ENCODE data around the gene ITIH1.
"Not testable (repeated sequence)": the region's sequence is repeated elsewhere in the genome, so short reads cannot be mapped to it uniquely, and the experiment has no call there.

The ITIH1 gene, protein sequence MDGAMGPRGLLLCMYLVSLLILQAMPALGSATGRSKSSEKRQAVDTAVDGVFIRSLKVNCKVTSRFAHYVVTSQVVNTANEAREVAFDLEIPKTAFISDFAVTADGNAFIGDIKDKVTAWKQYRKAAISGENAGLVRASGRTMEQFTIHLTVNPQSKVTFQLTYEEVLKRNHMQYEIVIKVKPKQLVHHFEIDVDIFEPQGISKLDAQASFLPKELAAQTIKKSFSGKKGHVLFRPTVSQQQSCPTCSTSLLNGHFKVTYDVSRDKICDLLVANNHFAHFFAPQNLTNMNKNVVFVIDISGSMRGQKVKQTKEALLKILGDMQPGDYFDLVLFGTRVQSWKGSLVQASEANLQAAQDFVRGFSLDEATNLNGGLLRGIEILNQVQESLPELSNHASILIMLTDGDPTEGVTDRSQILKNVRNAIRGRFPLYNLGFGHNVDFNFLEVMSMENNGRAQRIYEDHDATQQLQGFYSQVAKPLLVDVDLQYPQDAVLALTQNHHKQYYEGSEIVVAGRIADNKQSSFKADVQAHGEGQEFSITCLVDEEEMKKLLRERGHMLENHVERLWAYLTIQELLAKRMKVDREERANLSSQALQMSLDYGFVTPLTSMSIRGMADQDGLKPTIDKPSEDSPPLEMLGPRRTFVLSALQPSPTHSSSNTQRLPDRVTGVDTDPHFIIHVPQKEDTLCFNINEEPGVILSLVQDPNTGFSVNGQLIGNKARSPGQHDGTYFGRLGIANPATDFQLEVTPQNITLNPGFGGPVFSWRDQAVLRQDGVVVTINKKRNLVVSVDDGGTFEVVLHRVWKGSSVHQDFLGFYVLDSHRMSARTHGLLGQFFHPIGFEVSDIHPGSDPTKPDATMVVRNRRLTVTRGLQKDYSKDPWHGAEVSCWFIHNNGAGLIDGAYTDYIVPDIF

DNA sequence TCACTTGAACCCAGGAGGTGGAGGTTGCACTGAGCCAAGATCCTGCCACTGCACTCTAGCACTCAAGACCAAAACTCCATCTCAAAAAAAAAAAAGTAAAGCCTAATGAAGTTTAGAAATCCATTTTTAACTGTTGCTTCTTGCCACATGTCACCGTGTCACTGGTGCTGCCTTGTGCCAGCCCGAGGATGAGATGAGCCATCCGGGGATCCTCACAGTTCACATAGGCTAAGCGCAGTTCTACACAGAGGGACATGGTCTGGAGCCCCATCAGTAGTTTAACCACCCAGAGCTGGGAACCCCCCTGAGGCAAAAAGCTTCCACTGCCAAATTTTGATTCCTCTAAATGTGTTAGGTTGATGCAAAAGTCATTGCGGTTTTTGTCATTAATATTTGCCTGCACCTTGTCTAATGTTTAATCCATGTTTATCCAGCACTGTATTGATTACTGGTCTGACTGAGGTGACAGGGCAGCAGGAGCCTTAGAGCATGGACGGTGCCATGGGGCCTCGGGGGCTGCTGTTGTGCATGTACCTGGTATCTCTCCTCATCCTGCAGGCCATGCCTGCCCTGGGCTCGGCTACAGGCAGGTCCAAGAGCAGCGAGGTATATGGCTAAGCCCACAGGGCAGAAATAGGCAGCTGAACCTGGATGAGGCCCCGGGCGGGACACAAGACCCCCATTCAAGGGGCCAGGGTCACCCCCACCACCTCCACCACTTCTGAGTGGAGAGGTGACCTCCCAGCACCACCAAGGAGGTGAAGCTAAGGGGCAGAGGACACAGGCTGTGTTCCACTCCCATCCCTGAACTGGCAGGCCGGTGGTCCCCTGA, at the start of gene ITIH1:
TSS of gene ITIH1 (plus strand) at position 473 of the 832 bp plus-strand sequence. CDS start at position 490, 17 bp downstream.
- no peak for DNase-seq (ENCODE audit: low read depth)

DNA sequence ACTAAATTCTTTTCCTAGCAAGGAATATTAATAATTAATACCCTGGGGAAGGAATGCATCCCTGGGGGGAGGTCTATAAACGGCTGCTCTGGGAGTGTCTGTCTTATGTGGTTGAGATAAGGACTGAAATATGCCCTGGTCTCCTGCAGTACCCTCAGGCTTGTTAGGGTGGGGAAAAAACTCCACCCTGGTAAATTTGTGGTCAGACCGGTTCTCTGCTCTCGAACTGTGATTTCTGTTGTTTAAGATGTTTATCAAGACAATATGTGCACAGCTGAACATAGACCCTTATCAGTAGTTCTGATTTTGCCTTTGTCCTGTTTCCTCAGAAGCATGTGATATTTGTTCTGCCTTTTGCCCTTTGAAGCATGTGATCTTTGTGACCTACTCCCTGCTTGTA, 48.6 kb upstream of the ITIH1 start:
- DNase-seq (ENCODE audit: low read depth), result not testable (repeated sequence)

DNA sequence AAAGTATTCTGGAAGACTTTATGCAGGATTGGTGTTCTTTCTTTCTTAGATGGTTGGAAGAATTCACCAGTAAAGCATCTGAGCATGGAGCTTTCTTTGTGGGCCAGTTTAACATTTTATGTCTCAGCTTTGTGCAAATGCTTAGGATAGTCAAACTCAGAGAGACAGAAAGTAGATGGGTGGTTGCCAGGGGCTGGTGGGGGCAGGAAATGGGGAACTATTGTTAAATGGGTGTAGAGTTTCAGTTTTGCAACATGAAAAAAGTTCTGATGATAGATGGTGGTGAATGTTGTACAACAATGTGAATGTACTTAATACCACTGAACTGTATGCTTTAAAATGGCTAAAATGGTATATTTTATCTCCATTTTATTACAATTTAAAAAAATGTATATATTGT, 46.7 kb upstream of the ITIH1 start:
- DNase-seq (ENCODE audit: low read depth), result no peak

DNA sequence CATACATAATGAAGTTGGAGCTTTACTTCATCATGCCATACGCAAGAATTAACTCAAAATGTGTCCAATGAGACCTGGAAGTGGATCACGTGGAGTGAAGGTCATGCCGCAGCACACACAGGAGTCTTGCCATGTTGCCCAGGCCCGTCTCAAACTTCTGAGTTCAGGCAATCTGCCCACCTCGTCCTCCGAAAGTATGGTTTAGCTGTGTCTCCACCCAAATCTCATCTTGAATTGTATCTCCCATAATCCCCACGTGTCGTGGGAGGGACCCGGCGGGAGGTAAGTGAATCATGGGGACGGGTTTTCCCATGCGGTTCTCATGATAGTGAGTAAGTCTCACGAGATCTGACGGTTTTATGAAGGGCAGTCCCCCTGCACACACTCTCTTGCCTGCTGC, 45.8 kb upstream of the ITIH1 start:
- no peak for DNase-seq (ENCODE audit: low read depth)

DNA sequence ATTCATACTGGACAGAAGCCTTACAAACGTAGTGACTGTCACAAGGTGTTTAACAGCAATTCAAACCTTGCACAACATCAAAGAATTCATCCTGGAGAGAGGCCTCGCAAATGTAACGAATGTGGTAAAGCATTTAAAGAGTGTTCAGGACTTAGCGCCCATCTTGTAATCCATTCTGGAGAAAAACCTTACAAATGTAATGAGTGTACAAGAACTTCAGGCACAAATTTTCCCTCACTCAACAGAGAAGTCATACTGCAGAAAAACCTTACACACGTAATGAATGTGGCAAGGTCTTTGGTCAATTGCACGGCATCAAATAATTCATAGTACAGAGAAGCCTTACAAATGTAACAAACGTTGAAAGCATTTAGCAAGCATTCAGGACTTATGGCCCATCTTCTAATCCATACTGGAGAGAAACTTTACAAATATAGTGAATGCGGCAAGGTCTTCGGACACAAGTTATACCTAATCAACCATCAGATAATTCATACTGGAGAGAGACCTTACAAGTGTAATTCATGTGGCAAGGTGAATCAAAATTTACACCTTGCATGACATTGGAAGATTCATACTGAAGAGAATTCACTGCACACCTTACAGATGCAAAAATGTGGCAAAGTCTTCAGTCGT, 44.0 kb upstream of the ITIH1 start:
- DNase-seq (ENCODE audit: low read depth), result no peak

DNA sequence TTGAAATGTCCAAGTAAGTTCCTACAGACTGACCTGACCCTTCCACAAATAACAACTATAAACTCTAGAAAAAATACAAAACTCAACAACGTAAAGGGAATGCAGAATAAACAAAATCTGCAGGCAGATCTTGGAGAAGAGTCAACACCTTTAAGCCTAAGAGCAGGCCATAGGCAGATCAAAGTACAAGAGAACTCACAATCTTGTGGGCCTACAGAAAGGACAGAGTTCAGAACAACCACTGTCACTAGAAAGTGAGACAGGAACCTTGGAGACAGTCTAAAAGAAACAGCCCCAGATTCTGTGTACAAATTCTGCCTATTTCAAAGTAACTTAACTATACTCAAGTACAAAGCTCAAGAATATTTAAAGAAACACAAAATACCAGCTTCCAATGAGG, 37.7 kb upstream of the ITIH1 start:
- DNase-seq (ENCODE audit: low read depth), result no peak

DNA sequence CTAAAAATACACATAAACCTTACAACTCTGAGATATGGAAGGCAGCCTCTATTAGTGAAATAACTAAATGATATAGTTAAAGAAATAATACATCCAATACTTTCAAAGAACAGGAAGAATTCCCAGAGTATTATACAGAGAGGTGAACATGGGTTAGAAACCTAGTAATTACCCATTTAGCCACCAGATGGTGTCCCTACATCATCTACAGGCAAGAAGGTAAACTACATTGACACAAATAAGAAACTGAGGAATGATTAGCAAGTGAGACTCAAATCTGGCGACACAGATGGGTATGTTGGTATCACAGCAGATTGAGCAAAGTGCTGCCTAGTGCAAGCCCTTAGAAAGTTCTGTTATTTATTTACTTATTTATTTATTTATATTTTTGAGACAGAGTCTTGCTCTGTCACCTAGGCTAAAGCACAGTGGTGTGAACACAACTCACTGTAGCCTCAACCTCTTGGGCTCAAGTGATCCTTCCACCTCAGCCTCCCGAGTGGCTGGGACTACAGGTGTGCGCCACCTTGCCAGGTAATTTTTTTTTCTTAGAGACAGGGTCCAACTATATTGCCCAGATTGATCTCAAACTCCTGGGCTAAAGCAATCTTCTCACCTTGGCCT, 34.9 kb upstream of the ITIH1 start:
- DNase-seq (ENCODE audit: low read depth), result no peak

DNA sequence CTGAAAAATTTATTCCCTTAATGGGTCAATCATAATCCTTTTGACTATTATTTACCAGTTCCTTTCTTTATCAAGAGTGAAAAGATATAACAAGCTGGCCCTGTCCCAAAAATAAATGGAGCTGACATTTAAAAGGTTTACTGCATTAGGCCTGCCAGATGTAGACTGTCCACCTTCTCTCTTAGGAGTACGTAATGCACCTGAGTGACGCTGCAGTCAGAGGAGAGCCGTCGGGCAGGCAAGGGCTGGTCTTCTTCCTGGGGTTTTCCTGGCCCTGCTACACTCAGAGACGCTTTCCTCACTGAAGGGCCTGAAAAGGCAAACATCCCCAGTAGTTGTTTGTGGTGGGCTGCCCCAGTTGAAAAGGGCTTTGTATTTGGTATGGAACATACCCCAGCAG, 34.2 kb upstream of the ITIH1 start:
- DNase-seq (ENCODE audit: low read depth), result no peak

DNA sequence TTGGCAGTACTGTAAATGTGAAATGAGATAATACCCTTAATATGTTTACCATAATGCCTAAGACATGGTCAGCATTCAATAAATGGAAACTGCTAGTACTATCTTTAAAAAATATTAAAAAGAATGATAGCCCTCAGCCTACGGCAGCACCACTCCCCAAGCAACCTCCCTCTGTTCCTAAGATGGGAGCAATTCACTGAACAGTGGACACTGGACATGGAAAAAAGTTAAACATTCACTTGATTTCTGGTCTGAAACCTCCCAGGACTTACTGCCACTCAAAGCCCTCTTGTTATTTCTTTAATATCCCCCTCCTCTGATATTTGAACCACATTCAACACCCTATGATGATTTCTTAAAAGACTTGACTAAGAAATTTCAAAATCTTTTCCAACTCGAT, 33.7 kb upstream of the ITIH1 start:
- DNase-seq (ENCODE audit: low read depth), result no peak

DNA sequence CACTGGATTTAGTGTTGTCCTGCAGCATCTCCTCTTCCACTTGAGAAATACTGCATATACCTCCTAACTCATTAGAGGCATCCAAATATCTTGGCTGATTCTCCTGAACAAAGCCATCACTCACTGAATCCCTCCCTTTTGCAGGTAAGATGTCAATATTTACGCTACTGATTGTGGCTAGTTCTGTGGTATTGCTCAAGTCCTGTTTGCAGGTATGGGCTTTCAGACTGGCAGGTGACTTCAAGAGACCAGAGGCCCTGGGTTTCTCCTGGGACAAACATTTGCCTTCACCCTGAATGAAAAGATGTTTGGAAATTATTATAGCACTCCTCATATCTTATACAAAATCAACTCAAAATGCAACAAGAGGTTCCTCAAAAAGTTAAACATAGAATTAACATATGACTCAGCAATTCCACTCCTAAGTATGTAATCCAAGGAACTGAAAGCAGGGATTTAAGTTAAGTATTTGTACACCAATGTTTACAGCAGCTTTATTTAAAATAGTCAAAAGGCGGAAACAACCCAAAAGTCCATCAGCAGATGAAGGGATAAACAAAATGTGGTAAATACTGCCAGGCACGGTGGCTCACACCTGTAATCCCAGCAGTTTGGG, 25.2 kb upstream of the ITIH1 start:
- no peak for DNase-seq (ENCODE audit: low read depth)

DNA sequence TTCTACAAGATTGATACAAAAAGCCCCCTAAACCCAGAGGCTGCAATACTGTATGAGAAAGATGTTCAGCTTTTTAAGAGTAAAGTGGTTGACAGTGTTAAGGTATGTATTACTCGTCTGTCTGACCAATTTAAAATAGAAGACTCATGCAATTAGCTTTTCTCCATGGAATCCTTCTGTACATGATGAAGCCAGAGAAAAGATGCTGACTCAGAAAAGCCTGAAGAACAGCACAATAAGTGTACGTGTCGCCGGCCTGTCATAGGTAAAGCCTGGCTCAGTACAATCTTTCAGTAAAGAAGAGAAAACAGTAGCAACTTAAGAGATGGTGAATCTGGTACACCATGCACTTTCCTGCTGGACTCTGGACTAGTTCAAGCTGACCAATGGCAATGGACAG, 23.0 kb upstream of the ITIH1 start:
- DNase-seq (ENCODE audit: low read depth), result no peak

DNA sequence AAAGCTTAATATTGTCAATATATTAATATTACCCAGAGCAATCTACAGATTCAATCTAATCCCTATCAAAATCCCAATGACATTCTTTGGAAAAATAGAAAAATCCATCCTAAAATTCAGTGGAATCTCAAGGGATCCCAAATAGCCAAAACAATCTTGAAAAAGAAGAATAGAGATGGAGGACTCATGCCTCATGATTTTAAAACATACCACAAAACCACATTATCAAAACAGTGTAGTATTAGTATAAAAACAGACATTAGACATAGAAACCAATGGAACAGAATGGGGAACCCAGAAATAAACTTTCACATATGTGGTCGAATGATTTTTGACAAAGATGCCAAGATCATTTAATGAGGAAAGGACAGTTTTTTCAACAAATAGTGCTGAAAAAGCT, 21.3 kb upstream of the ITIH1 start:
- DNase-seq (ENCODE audit: low read depth), result no peak

DNA sequence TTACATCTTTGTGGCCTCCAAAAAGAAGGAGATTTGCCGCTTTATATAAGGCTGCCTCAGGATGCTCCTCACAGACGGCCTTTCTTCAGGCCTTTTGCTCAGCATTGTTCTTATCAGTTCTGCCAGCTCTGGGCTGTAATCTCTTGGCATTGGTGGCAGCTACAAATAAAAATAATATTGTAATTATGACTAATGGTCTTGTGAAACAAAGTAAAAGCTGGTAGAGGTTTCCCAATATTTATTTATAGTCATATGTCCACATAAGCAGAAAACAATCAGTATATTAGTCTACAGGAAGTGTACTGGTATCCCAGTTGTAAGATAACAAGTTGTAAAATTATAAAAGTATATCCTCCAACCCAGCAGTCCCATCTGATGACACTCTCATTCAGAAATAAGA, 13.9 kb upstream of the ITIH1 start:
- DNase-seq (ENCODE audit: low read depth), result no peak

DNA sequence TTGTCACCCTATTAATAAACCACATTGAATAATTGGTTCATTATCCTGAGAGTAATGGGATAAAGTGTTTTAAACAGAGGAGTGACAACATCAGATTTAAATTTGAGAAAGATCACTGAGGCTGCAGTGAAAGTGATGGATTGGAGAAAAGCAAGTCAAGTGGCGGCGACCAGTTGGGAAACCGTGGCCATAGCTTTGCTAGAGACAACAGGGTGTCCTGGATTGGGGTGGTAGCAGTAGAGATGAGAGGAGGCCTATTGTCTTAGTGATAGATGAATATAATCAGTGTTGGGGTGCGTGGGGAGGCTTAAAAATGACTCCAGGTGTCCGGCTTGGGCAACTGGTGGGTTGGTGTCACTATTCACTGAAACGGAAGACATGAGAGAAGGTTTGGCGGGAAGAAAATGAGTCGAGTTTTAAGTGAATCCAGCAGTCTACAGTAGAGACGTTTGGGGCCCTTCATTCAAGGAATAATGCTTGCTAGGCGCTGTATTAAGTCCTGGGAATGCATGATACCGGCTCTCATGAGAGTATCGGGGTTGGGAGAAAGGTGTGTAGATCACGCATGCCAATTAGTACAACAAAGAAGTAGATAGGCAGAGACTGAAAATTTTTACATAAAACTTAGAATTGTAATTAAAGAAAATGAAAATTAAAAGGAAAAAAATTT, 7.5 kb upstream of the ITIH1 start:
- DNase-seq (ENCODE audit: low read depth), result no peak

DNA sequence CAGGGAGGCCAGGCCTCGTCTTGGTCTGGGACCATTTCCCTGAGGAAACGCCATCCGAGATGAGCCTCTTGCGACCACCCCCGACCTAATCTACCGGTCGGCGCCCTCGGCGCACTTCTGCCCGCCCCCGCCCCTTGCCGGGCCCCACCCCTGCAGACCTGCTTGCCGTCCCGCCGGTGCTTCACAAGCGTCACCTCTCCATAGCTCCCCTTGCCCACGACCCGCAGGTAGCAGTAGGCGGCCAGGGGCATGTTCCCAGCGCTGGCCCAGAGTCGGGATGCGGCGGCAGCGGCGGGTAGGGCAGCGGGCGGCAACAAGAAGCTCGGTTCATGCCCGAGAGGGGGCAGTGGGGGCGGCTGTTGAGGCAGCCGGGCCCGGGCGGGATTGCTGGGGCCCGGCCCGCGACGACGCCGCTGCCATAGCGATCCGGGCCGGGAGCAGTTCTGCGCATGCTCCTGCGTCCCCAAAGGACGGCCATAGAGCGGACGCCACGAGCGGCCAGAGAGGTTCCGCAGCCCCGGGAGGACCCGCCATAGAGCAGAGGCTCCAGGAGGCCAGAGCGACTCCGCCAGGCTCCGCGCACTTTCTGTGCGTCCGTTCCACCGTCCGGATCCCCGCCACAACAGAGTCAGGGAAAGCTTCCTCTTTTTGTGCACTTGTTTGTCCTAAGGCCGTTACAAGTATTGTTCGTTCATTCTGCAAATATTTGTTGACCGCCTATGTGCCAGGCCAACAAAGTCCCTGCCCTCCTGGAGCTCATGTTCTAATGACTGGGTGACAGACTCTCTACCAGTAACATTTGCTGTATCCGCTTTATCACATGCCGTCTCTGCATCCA, 6.7 kb upstream of the ITIH1 start, which contains the start of gene NEK4:
TSS of gene NEK4 (minus strand) at position 445 of the 838 bp plus-strand sequence. CDS start at position 251, 194 bp downstream.
- DNase-seq (ENCODE audit: low read depth), result peak; percentile 88

DNA sequence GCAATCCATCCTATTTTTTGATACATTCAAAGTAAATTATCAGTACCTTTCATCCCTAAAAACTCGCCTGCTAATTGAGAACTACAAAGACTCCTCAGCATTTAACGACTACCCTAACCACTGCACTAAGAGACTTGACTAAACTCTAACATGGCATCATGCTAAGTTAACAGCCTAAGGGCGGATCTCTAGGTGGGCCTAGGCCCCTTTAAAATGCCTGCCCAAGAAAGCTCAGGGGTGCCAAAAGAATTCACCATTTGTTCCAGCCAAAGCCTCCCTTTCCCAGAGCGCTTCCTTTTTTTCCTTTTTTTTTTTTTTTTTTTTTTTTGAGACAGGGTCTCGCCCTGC, 6.1 kb upstream of the ITIH1 start:
- no peak for DNase-seq (ENCODE audit: low read depth)

DNA sequence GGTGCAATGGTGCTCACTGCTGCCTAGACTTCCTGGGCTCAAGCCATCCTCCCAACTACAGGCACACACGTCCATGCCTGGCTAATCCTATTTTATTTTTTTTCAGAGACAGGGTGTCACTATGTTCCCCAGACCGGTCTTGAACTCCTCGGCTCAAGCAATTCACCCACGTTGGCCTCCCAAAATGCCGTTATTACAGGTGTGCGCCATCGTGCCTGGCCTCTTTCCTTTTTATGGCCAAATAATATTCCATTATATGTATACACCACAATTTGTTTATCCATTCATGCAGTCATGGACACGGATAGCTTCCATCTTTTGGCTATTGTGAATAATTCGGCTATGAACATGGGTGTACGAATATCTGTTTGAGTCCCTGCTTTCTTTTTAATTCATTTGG, 5.7 kb upstream of the ITIH1 start:
- no peak for DNase-seq (ENCODE audit: low read depth)

DNA sequence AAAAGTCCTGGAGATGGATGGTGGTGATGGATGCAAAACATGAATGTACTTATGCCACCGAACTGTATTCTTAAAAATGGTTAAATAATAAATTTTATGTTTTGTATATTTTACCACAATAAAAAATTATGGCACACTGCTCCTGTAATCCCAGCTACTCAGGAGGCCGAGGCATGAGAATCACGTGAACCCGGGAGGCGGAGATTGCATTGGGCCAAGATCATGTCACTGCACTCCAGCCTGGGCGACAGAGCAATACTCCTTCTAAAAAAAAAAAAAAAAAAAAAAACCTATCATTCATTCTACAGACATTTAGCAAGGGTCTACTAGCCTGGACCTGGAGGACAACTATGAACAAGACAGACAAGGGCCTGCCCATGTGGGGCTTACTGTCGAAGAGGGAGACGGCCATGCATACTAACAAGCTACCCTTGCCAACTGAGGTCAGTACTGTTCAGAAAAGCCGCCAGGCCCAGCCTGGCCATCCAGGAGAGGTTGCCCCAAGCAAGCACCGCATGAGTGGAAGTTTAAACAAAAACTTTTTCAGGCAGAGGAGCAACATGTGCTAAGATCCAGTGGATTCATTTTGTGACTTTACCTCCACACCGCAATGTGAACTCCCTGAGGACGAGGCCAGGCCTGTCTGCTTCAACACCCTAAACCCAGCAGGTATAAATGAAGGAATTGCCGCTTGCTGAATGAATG, 3.9 kb upstream of the ITIH1 start:
- DNase-seq (ENCODE audit: low read depth), result no peak

All from activated T-cell treated with anti-CD3 and anti-CD28 coated beads for 48 hours (primary cell).